Osteoblast (primary cell): Measurements from ENCODE around the gene SBNO1. TPM values are rescaled to one million over a fixed set of nuclear protein-coding genes. Genes with fewer than 3 reads are reported as not detected.

Experiments used
- DNase-seq: peaks from one replicate; pipeline ENCODE4 v3.0.0; 2011; ENCODE audit warnings: low spot score, mixed read lengths; ENCODE audit not compliant: insufficient read length; ENCODE audit errors: missing footprints
- H2AFZ ChIP-seq: 2 replicates; pipeline ENCODE4 v1.6.0; 2011; ENCODE audit warnings: mild to moderate bottlenecking, low read length
- H3K27ac ChIP-seq: 2 replicates; pipeline ENCODE4 v1.5.1; 2011; ENCODE audit warnings: mild to moderate bottlenecking, low read depth, low read length, moderate library complexity
- H3K27me3 ChIP-seq: 2 replicates; pipeline ENCODE4 v1.6.0; 2012; ENCODE audit warnings: mild to moderate bottlenecking, control low read depth, inconsistent platforms, low read length, moderate library complexity; ENCODE audit not compliant: insufficient read depth
- H3K36me3 ChIP-seq: 2 replicates; pipeline ENCODE4 v1.5.1; 2011; ENCODE audit warnings: mild to moderate bottlenecking, low read length, control low read depth, moderate library complexity; ENCODE audit not compliant: insufficient read depth
- H3K4me1 ChIP-seq: 2 replicates; pipeline ENCODE4 v1.5.1; 2011; ENCODE audit warnings: mild to moderate bottlenecking, low read length, control low read depth, moderate library complexity; ENCODE audit not compliant: insufficient read depth
- H3K4me2 ChIP-seq: 2 replicates; pipeline ENCODE4 v1.6.0; 2011; ENCODE audit warnings: mild to moderate bottlenecking, low read length; ENCODE audit not compliant: insufficient read depth
- H3K4me3 ChIP-seq: fragments of 200-600 bp; sonication (generic); 3 replicates; pipeline ENCODE4 v1.5.1; 2012; ENCODE audit warnings: mild to moderate bottlenecking, low read length, inconsistent platforms; ENCODE audit not compliant: insufficient read depth
- H3K79me2 ChIP-seq: 2 replicates; pipeline ENCODE4 v1.6.0; 2012; ENCODE audit warnings: mild to moderate bottlenecking, low read length, control low read depth, inconsistent platforms; ENCODE audit not compliant: insufficient read depth
- H3K9me3 ChIP-seq: 2 replicates; pipeline ENCODE4 v1.5.1; 2011; ENCODE audit warnings: low read depth, low read length, control low read depth
- H4K20me1 ChIP-seq: 2 replicates; pipeline ENCODE4 v1.6.0; 2012; ENCODE audit warnings: mild to moderate bottlenecking, low read length, control low read depth; ENCODE audit not compliant: insufficient read depth
- total RNA-seq: library from RNA; depleted of rRNA; stranded (reverse); fragments of >200 nt; gene quantifications from 2 replicates; pipeline ENCODE4 v1.2.3, GENCODE V29; 2012
- TF ChIP-seq, protein P1 (sequence below): IDR thresholded peaks from 2 replicates; pipeline ENCODE4 v1.5.1; 2011; ENCODE audit warnings: mild to moderate bottlenecking, low read depth, low read length, moderate library complexity; ENCODE audit errors: extremely low read depth

Gene SBNO1
- total RNA-seq, 1 donor, result 30.4 TPM

DNA sequence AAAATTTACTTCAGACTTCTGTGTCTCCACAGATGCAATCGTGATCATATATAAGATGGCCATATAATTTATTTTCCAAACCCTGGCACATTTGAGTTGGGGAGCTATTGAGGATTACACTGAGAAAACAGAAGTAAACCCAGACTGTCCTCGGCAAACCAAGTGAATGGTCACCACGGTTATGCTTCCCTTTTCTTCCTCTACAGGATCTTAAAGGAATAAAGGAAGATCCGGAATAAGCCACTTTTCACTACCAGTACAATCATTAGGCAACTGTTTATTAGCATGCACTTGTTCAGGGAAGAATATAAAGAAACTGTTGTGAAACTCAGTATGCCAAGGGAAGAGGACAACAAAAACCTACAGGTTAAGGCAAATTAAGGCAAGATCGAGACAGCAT lies 27.6 kb downstream of the SBNO1 start:
- Histone ChIP-seq H3K79me2 (peaks cover 32% of the 10 kb centered on the region), H3K27me3 (no peaks in the 10 kb centered on the region), H3K27ac (no peak overlapping the region), H3K4me1 (no peaks in the 10 kb centered on the region), H2AFZ (no peak overlapping the region), H4K20me1 (peaks cover 5% of the 10 kb centered on the region), H3K4me3 (no peak overlapping the region), H3K4me2 (no peak overlapping the region), H3K9me3 (no peaks in the 10 kb centered on the region), H3K36me3 (peaks cover 64% of the 10 kb centered on the region)
- no peak for DNase-seq
- TF ChIP-seq, protein P1, sequence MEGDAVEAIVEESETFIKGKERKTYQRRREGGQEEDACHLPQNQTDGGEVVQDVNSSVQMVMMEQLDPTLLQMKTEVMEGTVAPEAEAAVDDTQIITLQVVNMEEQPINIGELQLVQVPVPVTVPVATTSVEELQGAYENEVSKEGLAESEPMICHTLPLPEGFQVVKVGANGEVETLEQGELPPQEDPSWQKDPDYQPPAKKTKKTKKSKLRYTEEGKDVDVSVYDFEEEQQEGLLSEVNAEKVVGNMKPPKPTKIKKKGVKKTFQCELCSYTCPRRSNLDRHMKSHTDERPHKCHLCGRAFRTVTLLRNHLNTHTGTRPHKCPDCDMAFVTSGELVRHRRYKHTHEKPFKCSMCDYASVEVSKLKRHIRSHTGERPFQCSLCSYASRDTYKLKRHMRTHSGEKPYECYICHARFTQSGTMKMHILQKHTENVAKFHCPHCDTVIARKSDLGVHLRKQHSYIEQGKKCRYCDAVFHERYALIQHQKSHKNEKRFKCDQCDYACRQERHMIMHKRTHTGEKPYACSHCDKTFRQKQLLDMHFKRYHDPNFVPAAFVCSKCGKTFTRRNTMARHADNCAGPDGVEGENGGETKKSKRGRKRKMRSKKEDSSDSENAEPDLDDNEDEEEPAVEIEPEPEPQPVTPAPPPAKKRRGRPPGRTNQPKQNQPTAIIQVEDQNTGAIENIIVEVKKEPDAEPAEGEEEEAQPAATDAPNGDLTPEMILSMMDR, result no peak

DNA sequence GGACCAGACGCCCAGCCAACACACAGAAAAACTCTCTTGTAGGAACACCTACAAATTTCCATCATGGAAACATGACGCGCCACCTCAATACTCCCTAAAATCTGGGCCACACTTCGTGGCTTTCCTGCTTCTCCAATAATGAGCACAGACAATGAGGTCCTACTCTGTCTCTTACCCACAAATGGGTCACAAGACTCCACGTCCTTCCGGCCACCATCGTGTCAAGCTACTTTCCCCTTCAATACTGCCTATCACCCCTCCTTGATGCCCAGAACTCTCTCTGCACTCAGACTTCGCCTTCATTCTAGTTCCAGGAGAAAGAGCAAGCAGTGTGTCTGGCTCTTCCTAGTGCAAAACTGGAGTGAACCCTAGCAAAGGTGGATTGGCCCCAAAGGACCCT lies 28.1 kb downstream of the SBNO1 start:
- H2AFZ ChIP-seq, result no peak overlapping the region
- TF ChIP-seq, protein P1, result no peak
- no peak overlapping the region for H3K4me3 ChIP-seq
- peaks cover 5% of the 10 kb centered on the region for H4K20me1 ChIP-seq
- H3K9me3 ChIP-seq, result no peaks in the 10 kb centered on the region
- no peaks in the 10 kb centered on the region for H3K4me1 ChIP-seq
- peaks cover 32% of the 10 kb centered on the region for H3K79me2 ChIP-seq
- no peak overlapping the region for H3K4me2 ChIP-seq
- H3K27ac ChIP-seq, result no peak overlapping the region
- H3K36me3 ChIP-seq, result peaks cover 61% of the 10 kb centered on the region
- H3K27me3 ChIP-seq, result no peaks in the 10 kb centered on the region
- DNase-seq, result no peak

DNA sequence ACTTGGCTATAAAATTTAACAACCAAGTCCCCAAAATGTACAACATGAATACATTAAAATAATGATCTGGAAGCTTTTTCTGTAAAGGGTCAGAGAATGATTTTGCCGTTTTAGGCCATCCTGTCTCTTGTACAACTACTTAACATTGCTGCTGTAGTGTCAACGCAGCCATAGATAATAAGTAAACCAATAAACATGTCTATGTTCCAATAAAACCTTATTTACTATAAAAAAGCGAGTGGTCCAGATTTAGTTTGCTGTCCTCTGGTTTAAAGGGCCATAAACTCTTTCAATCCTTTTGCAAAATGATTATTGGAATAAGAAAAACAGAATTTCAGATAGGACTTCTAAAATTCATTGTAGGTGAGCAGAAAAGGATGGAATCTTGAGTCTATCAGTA lies 29.2 kb downstream of the SBNO1 start:
- no peaks in the 10 kb centered on the region for H3K27me3 ChIP-seq
- H3K9me3 ChIP-seq, result no peaks in the 10 kb centered on the region
- H3K4me2 ChIP-seq, result no peak overlapping the region
- no peak for DNase-seq
- no peak overlapping the region for H3K27ac ChIP-seq
- H3K4me3 ChIP-seq, result no peak overlapping the region
- TF ChIP-seq, protein P1, result no peak
- peaks cover 59% of the 10 kb centered on the region for H3K36me3 ChIP-seq
- peaks cover 29% of the 10 kb centered on the region for H3K79me2 ChIP-seq
- peaks cover 5% of the 10 kb centered on the region for H4K20me1 ChIP-seq
- no peaks in the 10 kb centered on the region for H3K4me1 ChIP-seq
- no peak overlapping the region for H2AFZ ChIP-seq

DNA sequence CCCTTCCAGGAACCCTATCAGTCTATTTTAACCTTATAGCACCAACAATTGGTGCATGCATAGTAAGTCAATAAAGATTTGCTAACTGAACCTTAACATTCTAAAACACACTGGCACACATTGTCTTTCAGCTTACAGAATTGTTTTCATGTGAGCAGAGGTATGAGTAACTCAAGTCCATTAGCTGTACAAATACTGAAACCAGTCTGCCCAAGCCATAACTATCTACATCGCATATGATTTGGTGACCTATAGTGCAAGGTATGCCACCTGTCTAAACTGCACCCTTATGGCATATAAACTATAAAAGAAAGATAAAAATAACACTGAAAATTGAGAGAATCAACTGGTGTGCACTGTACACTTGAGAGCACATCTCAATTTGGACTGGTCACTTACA lies 34.8 kb downstream of the SBNO1 start:
- peaks cover 69% of the 10 kb centered on the region for H3K36me3 ChIP-seq
- H2AFZ ChIP-seq, result no peak overlapping the region
- H3K27me3 ChIP-seq, result no peaks in the 10 kb centered on the region
- no peak overlapping the region for H3K4me2 ChIP-seq
- no peaks in the 10 kb centered on the region for H3K79me2 ChIP-seq
- no peaks in the 10 kb centered on the region for H4K20me1 ChIP-seq
- H3K4me1 ChIP-seq, result no peaks in the 10 kb centered on the region
- H3K4me3 ChIP-seq, result no peak overlapping the region
- no peak overlapping the region for H3K27ac ChIP-seq
- DNase-seq, result peak; percentile 3
- H3K9me3 ChIP-seq, result no peaks in the 10 kb centered on the region
- TF ChIP-seq, protein P1, result no peak
